C4-2B (cell line): ENCODE data around the gene SLC12A1.

Source experiments
- H3K27ac ChIP-seq: fragments of 450-650 bp; 2 replicates; pipeline ENCODE4 v1.5.1; 2017
- CTCF ChIP-seq: fragments of 450-650 bp; conservative IDR thresholded peaks from 2 replicates; pipeline ENCODE4 v1.5.1; 2017; ENCODE audit warnings: mild to moderate bottlenecking
- ZFX ChIP-seq: fragments of 450-650 bp; IDR thresholded peaks from 2 replicates; pipeline ENCODE4 v1.6.1; 2017

SLC12A1 gene

DNA sequence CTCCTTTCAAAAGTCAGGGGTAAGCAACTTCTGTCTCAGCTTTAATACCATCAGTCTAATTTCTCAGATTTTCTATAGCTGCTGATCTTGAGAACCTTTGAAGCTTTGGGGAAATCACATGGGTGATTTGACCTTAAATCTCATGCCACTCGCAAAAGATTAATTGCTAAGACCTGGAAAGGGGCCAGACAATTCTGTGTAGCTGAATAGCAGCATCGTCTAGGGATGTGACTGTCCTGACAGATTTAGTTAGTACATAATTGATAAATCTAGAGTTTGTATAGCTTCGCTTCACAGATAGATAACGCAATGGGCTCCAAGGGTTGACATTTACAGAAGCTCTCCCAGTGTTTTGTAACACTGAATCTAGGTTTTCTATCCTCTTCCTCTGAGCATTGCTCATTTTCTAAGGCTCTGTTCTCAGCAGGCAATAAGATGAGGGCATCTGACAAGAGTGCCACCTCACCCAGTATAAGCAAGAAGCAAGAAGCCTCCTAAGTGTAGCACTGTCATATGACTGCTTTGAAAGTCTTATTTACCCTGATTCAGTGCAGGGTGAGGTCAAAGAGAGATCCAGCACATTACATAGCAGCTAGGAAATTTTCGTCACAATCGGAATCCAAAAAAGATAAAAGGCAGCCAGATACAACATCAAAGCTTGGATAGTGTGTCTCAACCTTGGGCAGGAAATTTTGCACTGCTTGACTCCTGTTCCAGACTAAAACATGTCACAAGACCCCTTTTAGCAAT, 77.5 kb downstream of the SLC12A1 start:
- TF ChIP-seq CTCF (no peak), ZFX (no peak)
- no peak overlapping the region for H3K27ac ChIP-seq

- TF ChIP-seq ZFX, result no peak
- peak; percentile 84 for TF ChIP-seq CTCF
- H3K27ac ChIP-seq, result no peak overlapping the region
Observed at GRCh38 chr15:48285329-48286214, 79.5 kb downstream of the SLC12A1 start.

- H3K27ac ChIP-seq, result no peak overlapping the region
- no peak for TF ChIP-seq CTCF
- TF ChIP-seq ZFX, result no peak
Observed at GRCh38 chr15:48289628-48290027, 83.5 kb downstream of the SLC12A1 start.

- H3K27ac ChIP-seq, result no peak overlapping the region
- no peak for TF ChIP-seq ZFX
Observed at GRCh38 chr15:48292458-48292857, 86.4 kb downstream of the SLC12A1 start.

DNA sequence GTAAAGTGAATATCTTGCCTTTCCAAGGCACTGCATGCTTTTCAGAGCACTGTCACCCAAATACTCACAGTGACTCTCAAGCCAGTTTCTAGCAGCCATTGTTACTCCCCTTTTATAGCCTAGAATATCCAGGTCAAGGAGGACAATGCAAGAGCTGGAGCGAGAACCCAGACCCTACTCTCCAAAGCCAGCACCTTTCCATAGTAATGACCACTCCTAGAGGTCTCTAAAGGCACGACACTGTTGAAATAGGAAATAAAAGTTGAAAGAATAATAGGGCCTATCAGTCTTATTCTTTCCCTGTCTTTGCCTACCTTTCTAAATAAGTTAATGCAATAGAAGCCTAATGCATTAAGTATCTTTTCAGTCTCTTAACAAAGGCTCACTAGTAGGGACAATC, 91.6 kb downstream of the SLC12A1 start:
- no peak for TF ChIP-seq CTCF
- no peak for TF ChIP-seq ZFX
- no peak overlapping the region for H3K27ac ChIP-seq

DNA sequence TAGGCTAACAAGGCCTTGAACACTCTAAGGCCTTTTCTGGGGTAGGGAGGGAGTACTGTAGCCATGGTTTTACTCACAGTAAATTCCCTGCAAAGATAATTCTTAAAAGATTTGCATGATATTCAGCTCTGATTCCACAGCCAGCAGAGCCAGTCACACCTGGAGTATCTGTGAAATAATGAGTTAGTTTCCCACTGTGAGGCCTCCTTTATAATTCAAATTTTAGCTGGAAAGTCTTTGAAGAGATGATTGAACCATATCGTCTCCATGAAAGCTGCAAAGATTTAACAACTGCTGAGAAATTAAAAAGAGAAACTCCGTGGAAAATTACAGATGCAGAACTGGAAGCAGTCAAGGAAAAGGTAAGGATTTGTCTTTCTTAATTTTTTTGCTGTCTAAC, 92.8 kb downstream of the SLC12A1 start:
- TF ChIP-seq CTCF (no peak), ZFX (no peak)
- H3K27ac ChIP-seq, result no peak overlapping the region

- H3K27ac ChIP-seq, result no peak overlapping the region
- TF ChIP-seq CTCF, result no peak
- TF ChIP-seq ZFX, result no peak
Observed at GRCh38 chr15:48300038-48300437, 93.9 kb downstream of the SLC12A1 start.
